ENCODE data around the gene MPHOSPH10. TPM values are rescaled to one million over a fixed set of nuclear protein-coding genes. Genes with fewer than 3 reads are reported as not detected.
A peak's percentile ranks its signal among the peaks of the same experiment; 100 is the strongest.
"Not testable (repeated sequence)": the region's sequence is repeated elsewhere in the genome, so short reads cannot be mapped to it uniquely, and the experiment has no call there.

The MPHOSPH10 gene, protein sequence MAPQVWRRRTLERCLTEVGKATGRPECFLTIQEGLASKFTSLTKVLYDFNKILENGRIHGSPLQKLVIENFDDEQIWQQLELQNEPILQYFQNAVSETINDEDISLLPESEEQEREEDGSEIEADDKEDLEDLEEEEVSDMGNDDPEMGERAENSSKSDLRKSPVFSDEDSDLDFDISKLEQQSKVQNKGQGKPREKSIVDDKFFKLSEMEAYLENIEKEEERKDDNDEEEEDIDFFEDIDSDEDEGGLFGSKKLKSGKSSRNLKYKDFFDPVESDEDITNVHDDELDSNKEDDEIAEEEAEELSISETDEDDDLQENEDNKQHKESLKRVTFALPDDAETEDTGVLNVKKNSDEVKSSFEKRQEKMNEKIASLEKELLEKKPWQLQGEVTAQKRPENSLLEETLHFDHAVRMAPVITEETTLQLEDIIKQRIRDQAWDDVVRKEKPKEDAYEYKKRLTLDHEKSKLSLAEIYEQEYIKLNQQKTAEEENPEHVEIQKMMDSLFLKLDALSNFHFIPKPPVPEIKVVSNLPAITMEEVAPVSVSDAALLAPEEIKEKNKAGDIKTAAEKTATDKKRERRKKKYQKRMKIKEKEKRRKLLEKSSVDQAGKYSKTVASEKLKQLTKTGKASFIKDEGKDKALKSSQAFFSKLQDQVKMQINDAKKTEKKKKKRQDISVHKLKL
- 41.6 and 42.3 TPM in 2 replicates for polyA plus RNA-seq (2013)

DNA sequence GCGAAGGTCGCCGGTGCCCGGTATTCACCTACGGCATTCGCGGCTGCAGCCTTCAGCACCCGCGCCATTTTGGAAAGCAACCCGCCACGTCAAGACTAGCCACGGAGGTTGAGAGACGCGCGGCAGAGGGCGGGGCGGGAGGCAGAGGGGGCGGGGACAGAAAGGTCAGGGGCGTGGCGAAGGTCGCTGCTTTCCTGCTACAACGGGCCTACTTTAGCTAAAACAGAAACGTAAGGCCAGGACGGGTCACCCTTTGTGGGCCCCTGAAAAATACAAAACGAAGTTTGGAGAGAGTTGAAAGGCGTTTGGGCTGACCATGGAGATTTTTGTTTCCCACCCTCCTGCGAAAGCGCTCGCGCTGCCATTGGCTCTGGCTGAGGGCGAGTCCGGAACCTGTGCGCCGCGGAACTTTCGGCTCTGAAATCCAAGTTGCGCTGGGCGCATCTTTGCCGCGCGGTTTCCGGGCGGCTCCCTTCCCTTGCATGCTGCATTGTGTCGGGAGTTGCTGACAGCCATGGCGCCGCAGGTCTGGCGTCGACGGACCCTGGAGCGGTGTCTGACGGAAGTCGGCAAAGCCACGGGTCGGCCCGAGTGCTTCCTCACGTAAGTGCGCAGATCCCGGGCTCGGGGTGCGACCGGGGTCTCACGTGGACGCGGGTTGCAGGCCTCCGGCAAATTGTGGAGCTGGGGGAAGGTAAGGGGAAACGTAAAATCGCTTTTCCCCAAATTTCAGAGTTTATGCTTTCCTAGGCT, at the start of gene MPHOSPH10, which contains the start of gene MCEE:
Gene MPHOSPH10 (plus strand): TSS at position 483 of the 753 bp plus-strand sequence. CDS start 32 bp downstream, at position 515.
Gene MCEE (minus strand): TSS at position 78 of the 753 bp plus-strand sequence. CDS start 10 bp downstream, at position 68.
- Histone ChIP-seq H3K18ac (ENCODE audit: low read length) (peak within 1 kb of the TSS; percentile 86), H3K14ac (ENCODE audit: low read length) (peak within 1 kb of the TSS; percentile 92), H3K4me3 (ENCODE audit: low read depth, low read length) (peak within 1 kb of the TSS; percentile 82), H2BK120ac (ENCODE audit: insufficient read depth, low read length, poor library complexity) (peak within 1 kb of the TSS; percentile 86), H3K36me3 (ENCODE audit: control insufficient read depth in 1 of 2, insufficient read depth in 2 of 2, low read length in 2 of 2) (peaks cover 7 to 8% of the 10 kb centered on the region in 2 experiments), H3K27me3 (ENCODE audit: insufficient read depth, low read length) (no peaks in the 10 kb centered on the region), H2BK12ac (ENCODE audit: low read length) (peak within 1 kb of the TSS; percentile 18), H2AFZ (ENCODE audit: insufficient read depth, low read length, poor library complexity) (peak within 1 kb of the TSS; percentile 96), H4K12ac (ENCODE audit: low read depth, low read length) (peak within 1 kb of the TSS; percentile 86), H3K4me2 (ENCODE audit: low read length) (peak within 1 kb of the TSS; percentile 67), H2AK5ac (ENCODE audit: low read length) (peak within 1 kb of the TSS; percentile 75), H2BK5ac (ENCODE audit: low read depth, low read length, poor library complexity) (peak within 1 kb of the TSS; percentile 85), H3K79me1 (ENCODE audit: low read length) (peaks cover 11% of the 10 kb centered on the region), H3K9ac (ENCODE audit: low read length) (peak within 1 kb of the TSS; percentile 88), H3K23ac (ENCODE audit: low read length) (no peak within 1 kb of the TSS), H4K91ac (ENCODE audit: low read depth, low read length) (peak within 1 kb of the TSS; percentile 94), H3K4ac (ENCODE audit: low read depth, low read length) (peak within 1 kb of the TSS; percentile 91), H3K27ac (ENCODE audit: low read depth, low read length) (peak within 1 kb of the TSS; percentile 90), H4K8ac (ENCODE audit: low read depth, low read length) (peak within 1 kb of the TSS; percentile 89), H3K79me2 (ENCODE audit: control insufficient read depth, insufficient read depth, low read length, poor library complexity) (peaks cover 8% of the 10 kb centered on the region), H3K9me3 (ENCODE audit: insufficient read depth, low read depth, low read length) (no peaks in the 10 kb centered on the region), H3K4me1 (ENCODE audit: control insufficient read depth in 1 of 2, insufficient read depth in 2 of 2, low read length in 2 of 2) (peaks cover 6 to 7% of the 10 kb centered on the region in 2 experiments)
- peak; percentile 91 to 95 for DNase-seq
- no CpG with 5 or more reads among the region's 67 CpGs for WGBS (ENCODE audit: extremely low coverage, insufficient coverage, insufficient read length)

DNA sequence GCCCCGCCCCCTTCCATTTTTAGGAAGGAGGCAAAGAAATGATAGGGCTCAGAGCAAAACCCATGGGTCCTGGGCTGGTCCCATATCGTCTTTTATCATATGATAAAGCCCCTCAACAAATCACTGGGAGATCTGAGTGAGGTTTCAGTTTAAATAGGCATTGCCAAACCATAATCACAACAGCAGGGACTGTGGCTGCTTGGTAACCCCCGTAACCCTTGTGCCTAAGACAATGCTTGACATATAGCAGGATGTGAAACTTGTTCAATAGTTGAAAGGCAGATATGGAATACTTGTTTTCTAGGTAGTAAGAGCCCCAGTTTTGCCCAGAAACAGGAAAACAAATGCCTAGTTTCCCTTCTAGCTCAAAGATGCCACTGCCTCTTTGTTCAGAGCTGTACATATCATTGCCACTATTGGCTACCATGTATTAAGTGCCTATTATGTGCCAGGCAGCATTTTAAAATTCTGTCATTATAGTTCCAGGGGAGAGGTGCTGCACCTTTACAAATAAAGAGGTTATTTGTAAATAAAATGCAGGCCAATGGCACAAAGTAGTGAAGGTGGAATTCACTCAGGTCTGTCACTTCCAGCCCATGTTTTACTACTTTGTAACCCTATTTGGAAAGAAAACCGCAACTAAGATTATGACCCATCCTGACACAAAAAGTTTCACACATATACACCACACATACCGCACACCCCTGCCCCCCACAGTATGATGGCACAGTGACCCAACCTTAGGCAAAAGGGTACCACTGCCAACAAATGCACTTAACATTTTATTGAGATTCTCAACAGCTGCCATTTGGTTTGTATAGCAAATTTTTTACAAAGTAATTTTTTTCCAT, 47.8 kb upstream of the MPHOSPH10 start:
- no peak overlapping the region for H2BK5ac ChIP-seq (ENCODE audit: low read depth, low read length, poor library complexity)
- no peak overlapping the region for H3K4ac ChIP-seq (ENCODE audit: low read depth, low read length)
- no peaks in the 10 kb centered on the region for H3K79me2 ChIP-seq (ENCODE audit: control insufficient read depth, insufficient read depth, low read length, poor library complexity)
- no peak overlapping the region for H3K9ac ChIP-seq (ENCODE audit: low read length)
- H3K27ac ChIP-seq (ENCODE audit: low read depth, low read length): no peak overlapping the region
- H4K12ac ChIP-seq (ENCODE audit: low read depth, low read length): no peak overlapping the region
- no peak overlapping the region for H4K91ac ChIP-seq (ENCODE audit: low read depth, low read length)
- H3K18ac ChIP-seq (ENCODE audit: low read length): no peak overlapping the region
- H3K79me1 ChIP-seq (ENCODE audit: low read length): no peaks in the 10 kb centered on the region
- no peak overlapping the region for H2AFZ ChIP-seq (ENCODE audit: insufficient read depth, low read length, poor library complexity)
- H3K9me3 ChIP-seq (ENCODE audit: insufficient read depth, low read depth, low read length): no peaks in the 10 kb centered on the region
- H4K8ac ChIP-seq (ENCODE audit: low read depth, low read length): no peak overlapping the region
- H3K27me3 ChIP-seq (ENCODE audit: insufficient read depth, low read length): no peaks in the 10 kb centered on the region
- no peak overlapping the region for H3K23ac ChIP-seq (ENCODE audit: low read length)
- WGBS (ENCODE audit: extremely low coverage, insufficient coverage, insufficient read length): no CpG with 5 or more reads among the region's 5 CpGs
- no peaks in the 10 kb centered on the region for H3K4me1 ChIP-seq (ENCODE audit: control insufficient read depth in 1 of 2, insufficient read depth in 2 of 2, low read length in 2 of 2)
- H2BK120ac ChIP-seq (ENCODE audit: insufficient read depth, low read length, poor library complexity): no peak overlapping the region
- H2BK12ac ChIP-seq (ENCODE audit: low read length): no peak overlapping the region
- H3K14ac ChIP-seq (ENCODE audit: low read length): no peak overlapping the region
- no peak overlapping the region for H3K4me2 ChIP-seq (ENCODE audit: low read length)
- DNase-seq: no peak
- no peak overlapping the region for H3K4me3 ChIP-seq (ENCODE audit: low read depth, low read length)
- no peak overlapping the region for H2AK5ac ChIP-seq (ENCODE audit: low read length)
- peaks cover 13 to 15% of the 10 kb centered on the region in 2 experiments for H3K36me3 ChIP-seq (ENCODE audit: control insufficient read depth in 1 of 2, insufficient read depth in 2 of 2, low read length in 2 of 2)

DNA sequence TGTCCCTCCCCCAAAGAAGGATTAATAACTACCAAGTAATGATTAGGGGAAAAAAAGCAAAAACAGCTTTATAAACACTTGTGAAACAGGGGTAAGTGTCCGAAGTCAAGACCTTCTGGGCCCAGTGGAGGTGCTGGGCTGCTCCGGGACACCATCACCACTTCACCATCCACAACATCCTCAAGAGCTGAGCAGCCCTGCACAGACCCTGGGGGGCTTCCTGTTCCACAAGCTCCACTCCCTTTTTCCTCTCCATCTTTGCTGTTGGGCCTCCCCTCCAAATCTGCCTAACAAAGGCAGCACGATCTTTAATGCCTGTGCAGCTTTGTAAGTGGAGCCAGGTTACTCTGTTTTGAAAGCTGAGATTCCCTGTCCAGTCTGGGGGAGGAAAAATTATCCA, 47.1 kb upstream of the MPHOSPH10 start:
- not testable (repeated sequence) for H4K8ac ChIP-seq (ENCODE audit: low read depth, low read length); DNase-seq
- WGBS (ENCODE audit: extremely low coverage, insufficient coverage, insufficient read length): no CpG with 5 or more reads among the region's 3 CpGs

More for the DNA sequence above, 47.1 kb upstream of the MPHOSPH10 start:
- not testable (repeated sequence) for H3K27ac ChIP-seq (ENCODE audit: low read depth, low read length); H3K9ac ChIP-seq (ENCODE audit: low read length); H4K12ac ChIP-seq (ENCODE audit: low read depth, low read length); H3K23ac ChIP-seq (ENCODE audit: low read length); H3K36me3 ChIP-seq (ENCODE audit: control insufficient read depth in 1 of 2, insufficient read depth in 2 of 2, low read length in 2 of 2); H3K79me1 ChIP-seq (ENCODE audit: low read length); H3K18ac ChIP-seq (ENCODE audit: low read length); H3K27me3 ChIP-seq (ENCODE audit: insufficient read depth, low read length); H2BK120ac ChIP-seq (ENCODE audit: insufficient read depth, low read length, poor library complexity); H3K14ac ChIP-seq (ENCODE audit: low read length); H3K79me2 ChIP-seq (ENCODE audit: control insufficient read depth, insufficient read depth, low read length, poor library complexity); H2AK5ac ChIP-seq (ENCODE audit: low read length); H3K4me1 ChIP-seq (ENCODE audit: control insufficient read depth in 1 of 2, insufficient read depth in 2 of 2, low read length in 2 of 2); H3K4me3 ChIP-seq (ENCODE audit: low read depth, low read length); H2BK12ac ChIP-seq (ENCODE audit: low read length); H2BK5ac ChIP-seq (ENCODE audit: low read depth, low read length, poor library complexity); H3K9me3 ChIP-seq (ENCODE audit: insufficient read depth, low read depth, low read length); H3K4ac ChIP-seq (ENCODE audit: low read depth, low read length); H3K4me2 ChIP-seq (ENCODE audit: low read length); H4K91ac ChIP-seq (ENCODE audit: low read depth, low read length); H2AFZ ChIP-seq (ENCODE audit: insufficient read depth, low read length, poor library complexity)
